ENCODE measurements around the gene MPDU1. TPM values are rescaled to one million over a fixed set of nuclear protein-coding genes. Genes with fewer than 3 reads are reported as not detected.

Gene MPDU1
- polyA plus RNA-seq, 1 experiment: 174 TPM

- H3K36me3 ChIP-seq (ENCODE audit: control insufficient read depth, insufficient read depth, low read length): peaks cover 20% of the 10 kb centered on the region
- no peak for DNase-seq (ENCODE audit: low read depth)
- TF ChIP-seq CTCF (IDR thresholded peaks at IDR 0.05; ENCODE audit: insufficient read depth, low read depth, low read length): peak; percentile 94
- ChIA-PET POLR2A (interaction anchor here (1.1 kb wide), 1 partner anchor 16 kb away, joined by 5 read pairs; no protein-coding TSS in a partner anchor), CTCF (interaction anchor here (0.8 to 4.3 kb wide), 35 partner anchors 9 to 543 kb away, joined by 3 to 29 read pairs (median 6); partner anchors contain the start of genes CD68, FXR2, SENP3 and TNFSF13)
- no peaks in the 10 kb centered on the region for H3K27me3 ChIP-seq (ENCODE audit: control insufficient read depth, insufficient read depth, low read length)
- peak overlapping the region; percentile 22; the same call in 1 of the 2 replicates for H3K4me3 ChIP-seq (ENCODE audit: low read depth, low read length)
Observed at GRCh38 chr17:7589204-7589868, 5.7 kb downstream of the MPDU1 start.

GRCh38 chr17:7589891-7590691 lies 6.4 kb downstream of the MPDU1 start, which contains the start of gene SOX15:
Gene SOX15 (minus strand): TSS chr17:7590094. CDS start chr17:7589676, 418 bp downstream.
- Histone ChIP-seq H3K36me3 (ENCODE audit: control insufficient read depth, insufficient read depth, low read length) (peaks cover 20% of the 10 kb centered on the region), H3K4me3 (ENCODE audit: low read depth, low read length) (peak within 1 kb of the TSS; percentile 22; the same call in 1 of the 2 replicates), H3K27me3 (ENCODE audit: control insufficient read depth, insufficient read depth, low read length) (no peaks in the 10 kb centered on the region)
- CTCF ChIA-PET: interaction anchor here (1.0 to 4.3 kb wide), 27 partner anchors 10 to 544 kb away, joined by 3 to 29 read pairs (median 7); partner anchors contain the start of genes CD68, FXR2, SENP3 and TNFSF13
- POLR2A ChIA-PET: interaction anchor here (1.1 kb wide), 1 partner anchor 17 kb away, joined by 5 read pairs; no protein-coding TSS in a partner anchor
- DNase-seq (ENCODE audit: low read depth): no peak
- TF ChIP-seq CTCF (IDR thresholded peaks at IDR 0.05; ENCODE audit: insufficient read depth, low read depth, low read length): no peak

GRCh38 chr17:7590743-7591142 lies 7.1 kb downstream of the MPDU1 start:
- CTCF ChIA-PET: interaction anchor here (1.1 to 4.3 kb wide), 11 partner anchors 10 to 147 kb away, joined by 3 to 29 read pairs (median 11); partner anchors contain the start of genes CD68, TNFSF13, TP53 and WRAP53
- Histone ChIP-seq H3K4me3 (ENCODE audit: low read depth, low read length) (no peak overlapping the region), H3K36me3 (ENCODE audit: control insufficient read depth, insufficient read depth, low read length) (peaks cover 24% of the 10 kb centered on the region), H3K27me3 (ENCODE audit: control insufficient read depth, insufficient read depth, low read length) (no peaks in the 10 kb centered on the region)
- POLR2A ChIA-PET: no interaction called here
- TF ChIP-seq CTCF (IDR thresholded peaks at IDR 0.05; ENCODE audit: insufficient read depth, low read depth, low read length): no peak
- no peak for DNase-seq (ENCODE audit: low read depth)

- ChIA-PET CTCF (interaction anchor here (0.5 to 1.4 kb wide), 4 partner anchors 13 to 83 kb away, joined by 3 to 4 read pairs (median 4); no protein-coding TSS in a partner anchor), POLR2A (no interaction called here)
- H3K27me3 ChIP-seq (ENCODE audit: control insufficient read depth, insufficient read depth, low read length): no peaks in the 10 kb centered on the region
- peaks cover 21% of the 10 kb centered on the region for H3K36me3 ChIP-seq (ENCODE audit: control insufficient read depth, insufficient read depth, low read length)
- TF ChIP-seq CTCF (IDR thresholded peaks at IDR 0.05; ENCODE audit: insufficient read depth, low read depth, low read length): no peak
- no peak overlapping the region for H3K4me3 ChIP-seq (ENCODE audit: low read depth, low read length)
- DNase-seq (ENCODE audit: low read depth): no peak
Observed at GRCh38 chr17:7591596-7591995, 7.9 kb downstream of the MPDU1 start.
